HepG2 (cell line): Measurements from ENCODE around the gene SPNS3.

Source experiments
- GFI1 ChIP-seq: sonication (generic); formaldehyde crosslinking; IDR thresholded peaks from 2 replicates; pipeline ENCODE4 v1.5.0; 2020; ENCODE audit warnings: missing genetic modification reagents, mild to moderate bottlenecking, borderline replicate concordance
- KLF6 ChIP-seq: IDR thresholded peaks from 2 replicates; pipeline ENCODE4 v1.8.0; 2016; ENCODE audit warnings: missing biosample characterization, missing genetic modification reagents
- POLR2A ChIP-seq, 2 experiments: IDR thresholded peaks; 2 replicates each; pipeline ENCODE4 v1.6.1; 2011; ENCODE audit warnings: low read depth in 2 of 2, low read length in 2 of 2, mild to moderate bottlenecking in 1 of 2, moderate library complexity in 1 of 2; ENCODE audit not compliant: insufficient read depth in 1 of 2
- ZBTB8A ChIP-seq: sonication (generic); formaldehyde crosslinking; IDR thresholded peaks from 2 replicates; pipeline ENCODE4 v1.4.0; 2020; ENCODE audit warnings: mild to moderate bottlenecking, low read depth, missing genetic modification reagents, borderline replicate concordance
- ZNF709 ChIP-seq: sonication (generic); formaldehyde crosslinking; IDR thresholded peaks from 2 replicates; pipeline ENCODE4 v1.5.0; 2020; ENCODE audit warnings: mild to moderate bottlenecking, missing genetic modification reagents

- no peak for TF ChIP-seq GFI1 (CRISPR knock-in tag)
- no peak for TF ChIP-seq POLR2A (IDR thresholded peaks at IDR 0.05; ENCODE audit: insufficient read depth in 1 of 2, low read depth in 2 of 2, low read length in 2 of 2)
- TF ChIP-seq ZBTB8A (CRISPR knock-in tag), result no peak
- no peak for TF ChIP-seq KLF6 (CRISPR knock-in tag)
- TF ChIP-seq ZNF709, result no peak
Observed at GRCh38 chr17:4519361-4519788, 85.6 kb downstream of the SPNS3 start.
